NCI-H526 treated with DMSO at 0.1 percent for 48 hours (cell line): ENCODE results near the gene SPINT1.

Experiments
- DNase-seq: peaks from one replicate; lab custom pipeline; 2025; lab: John Stamatoyannopoulos, UW

The SPINT1 gene

DNA sequence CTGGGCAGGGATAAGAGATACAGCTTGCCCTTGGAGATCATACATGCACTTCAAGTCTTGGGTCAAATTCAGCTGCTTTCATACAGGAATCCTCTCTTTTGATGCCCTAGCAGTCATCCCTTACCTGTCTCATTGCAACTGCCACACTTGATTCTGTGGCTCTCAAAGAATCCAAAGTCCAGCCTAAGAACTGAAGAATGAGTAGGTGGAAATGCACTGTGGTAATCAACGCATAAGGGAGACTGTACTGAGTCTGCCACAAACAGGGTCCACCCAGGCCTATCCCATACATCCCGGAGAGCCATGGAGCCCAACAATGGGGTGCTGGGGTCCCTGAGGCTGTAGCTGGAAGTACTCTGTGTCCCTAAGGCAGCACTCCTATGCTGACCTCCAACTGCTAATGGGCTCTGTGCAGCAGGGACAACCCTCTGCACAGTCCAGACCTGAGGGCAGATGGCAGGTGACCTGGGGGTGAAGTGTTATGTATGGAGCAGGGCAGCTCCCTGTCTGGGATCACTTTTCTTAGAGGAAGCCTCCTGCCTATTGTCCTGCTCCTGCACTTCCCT is 48.7 kb downstream of the SPINT1 start:
- no peak for DNase-seq

DNA sequence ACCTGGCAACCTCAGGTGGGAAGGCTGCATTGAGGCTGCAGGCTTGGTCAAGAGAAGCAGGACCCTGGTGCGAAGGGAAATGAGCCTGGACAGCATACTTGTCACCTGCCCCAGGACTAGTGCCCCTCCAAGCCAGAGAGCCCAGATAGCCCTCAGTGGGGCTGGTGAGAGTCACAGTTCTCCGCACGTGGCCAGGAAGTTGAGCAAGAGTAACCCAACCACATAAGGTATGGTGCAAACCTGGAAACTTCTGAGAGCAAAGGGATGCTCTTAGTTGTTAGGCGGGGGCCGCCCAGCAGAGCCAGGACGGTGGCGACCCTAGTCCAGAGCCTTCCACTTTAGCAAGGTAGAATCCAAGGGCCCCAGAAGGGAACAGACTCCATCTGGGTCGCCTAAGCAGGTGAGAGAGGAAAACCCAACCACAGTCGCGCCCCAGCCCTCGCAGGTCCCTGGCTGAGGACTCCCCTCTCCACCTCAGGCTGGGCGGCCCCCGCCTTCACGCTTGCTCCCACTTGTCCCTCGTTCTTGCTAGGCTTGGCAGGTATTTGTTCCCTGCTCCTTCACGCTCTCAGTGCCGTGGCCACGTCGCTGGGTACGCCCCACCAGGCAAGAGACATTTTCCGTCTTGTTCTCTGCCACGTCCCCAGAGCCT is 49.3 kb downstream of the SPINT1 start:
- no peak for DNase-seq

- peak; percentile 95 for DNase-seq
Measured at GRCh38 chr15:40893733-40894680, 50.2 kb downstream of the SPINT1 start, which contains the start of gene VPS18. Gene VPS18 (plus strand): TSS chr15:40894450. CDS start chr15:40894769, 319 bp downstream.

GRCh38 chr15:40894681-40895448 is 51.0 kb downstream of the SPINT1 start:
- peak; percentile 28 for DNase-seq

DNA sequence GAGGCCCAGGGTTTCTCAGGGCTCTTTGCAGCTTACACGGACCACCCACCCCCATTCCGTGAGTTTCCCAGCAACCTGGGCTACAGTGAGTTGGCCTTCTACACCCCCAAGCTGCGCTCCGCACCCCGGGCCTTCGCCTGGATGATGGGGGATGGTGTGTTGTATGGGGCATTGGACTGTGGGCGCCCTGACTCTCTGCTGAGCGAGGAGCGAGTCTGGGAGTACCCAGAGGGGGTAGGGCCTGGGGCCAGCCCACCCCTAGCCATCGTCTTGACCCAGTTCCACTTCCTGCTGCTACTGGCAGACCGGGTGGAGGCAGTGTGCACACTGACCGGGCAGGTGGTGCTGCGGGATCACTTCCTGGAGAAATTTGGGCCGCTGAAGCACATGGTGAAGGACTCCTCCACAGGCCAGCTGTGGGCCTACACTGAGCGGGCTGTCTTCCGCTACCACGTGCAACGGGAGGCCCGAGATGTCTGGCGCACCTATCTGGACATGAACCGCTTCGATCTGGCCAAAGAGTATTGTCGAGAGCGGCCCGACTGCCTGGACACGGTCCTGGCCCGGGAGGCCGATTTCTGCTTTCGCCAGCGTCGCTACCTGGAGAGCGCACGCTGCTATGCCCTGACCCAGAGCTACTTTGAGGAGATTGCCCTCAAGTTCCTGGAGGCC is 55.8 kb downstream of the SPINT1 start:
- no peak for DNase-seq

- DNase-seq, result no peak
Measured at GRCh38 chr15:40900256-40901052, 56.6 kb downstream of the SPINT1 start.

GRCh38 chr15:40901053-40901443 is 57.2 kb downstream of the SPINT1 start:
- no peak for DNase-seq

DNA sequence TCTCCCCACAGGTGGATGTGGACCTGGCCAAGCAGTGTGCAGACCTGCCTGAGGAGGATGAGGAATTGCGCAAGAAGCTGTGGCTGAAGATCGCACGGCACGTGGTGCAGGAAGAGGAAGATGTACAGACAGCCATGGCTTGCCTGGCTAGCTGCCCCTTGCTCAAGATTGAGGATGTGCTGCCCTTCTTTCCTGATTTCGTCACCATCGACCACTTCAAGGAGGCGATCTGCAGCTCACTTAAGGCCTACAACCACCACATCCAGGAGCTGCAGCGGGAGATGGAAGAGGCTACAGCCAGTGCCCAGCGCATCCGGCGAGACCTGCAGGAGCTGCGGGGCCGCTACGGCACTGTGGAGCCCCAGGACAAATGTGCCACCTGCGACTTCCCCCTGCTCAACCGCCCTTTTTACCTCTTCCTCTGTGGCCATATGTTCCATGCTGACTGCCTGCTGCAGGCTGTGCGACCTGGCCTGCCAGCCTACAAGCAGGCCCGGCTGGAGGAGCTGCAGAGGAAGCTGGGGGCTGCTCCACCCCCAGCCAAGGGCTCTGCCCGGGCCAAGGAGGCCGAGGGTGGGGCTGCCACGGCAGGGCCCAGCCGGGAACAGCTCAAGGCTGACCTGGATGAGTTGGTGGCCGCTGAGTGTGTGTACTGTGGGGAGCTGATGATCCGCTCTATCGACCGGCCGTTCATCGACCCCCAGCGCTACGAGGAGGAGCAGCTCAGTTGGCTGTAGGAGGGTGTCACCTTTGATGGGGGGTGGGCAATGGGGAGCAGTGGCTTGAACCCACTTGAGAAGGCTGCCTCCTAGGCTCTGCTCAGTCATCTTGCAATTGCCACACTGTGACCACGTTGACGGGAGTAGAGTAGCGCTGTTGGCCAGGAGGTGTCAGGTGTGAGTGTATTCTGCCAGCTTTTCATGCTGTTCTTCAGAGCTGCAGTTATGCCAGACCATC is 59.0 kb downstream of the SPINT1 start:
- DNase-seq, result no peak

GRCh38 chr15:40904552-40905201 is 60.8 kb downstream of the SPINT1 start:
- no peak for DNase-seq

GRCh38 chr15:40906091-40906990 is 62.5 kb downstream of the SPINT1 start:
- peak; percentile 43 for DNase-seq

DNA sequence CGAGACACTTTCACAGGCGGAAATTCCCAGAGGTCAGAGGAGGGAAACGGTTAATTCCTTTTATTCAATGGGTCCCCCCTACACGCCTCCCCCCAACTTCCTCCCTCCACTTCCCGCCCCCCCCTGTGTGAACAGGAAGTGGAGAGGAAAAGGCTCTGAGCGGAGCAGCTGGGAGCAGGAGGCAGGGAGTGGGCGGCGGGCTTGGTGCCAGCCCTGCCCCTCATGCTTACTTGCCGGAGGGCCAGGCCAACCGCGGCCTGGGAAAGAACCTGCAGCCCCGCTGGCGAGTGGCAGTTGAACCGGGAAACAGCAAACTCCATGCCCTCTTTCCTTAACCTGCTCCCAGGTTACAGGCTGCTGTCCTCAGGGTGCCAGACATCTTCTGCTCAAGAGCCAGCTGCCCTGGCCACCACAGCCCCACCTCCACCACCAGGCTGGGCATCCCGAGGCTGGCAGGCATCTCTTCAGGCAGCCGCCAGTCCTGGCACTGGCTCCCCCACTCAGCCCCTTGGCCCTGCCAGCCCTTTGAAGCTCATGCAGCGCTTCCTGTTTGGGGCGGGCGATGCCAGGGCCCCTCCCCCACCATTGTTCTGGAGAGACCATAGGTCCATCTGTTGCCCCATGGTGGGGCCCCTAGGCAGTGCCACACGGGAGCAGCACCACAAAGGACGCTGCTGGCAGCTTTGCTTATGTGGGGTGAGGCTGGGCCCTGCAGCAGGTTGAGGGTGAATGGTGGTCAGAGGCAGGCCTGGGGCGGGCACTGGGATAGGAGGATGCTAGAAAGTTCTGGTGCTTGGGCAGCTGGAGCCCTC is 63.3 kb downstream of the SPINT1 start:
- no peak for DNase-seq
